Esophagus squamous epithelium (tissue), 4 donors: Measurements from ENCODE around the gene C2orf80.
"Not testable (repeated sequence)": the region's sequence is repeated elsewhere in the genome, so short reads cannot be mapped to it uniquely, and the experiment has no call there.

Experiments used
- POLR2A ChIP-seq, 4 donors: fragments of 450-650 bp; IDR thresholded peaks; one replicate each; pipeline ENCODE4 v1.6.1; 2017; ENCODE audit warnings: antibody characterized with exemption in 4 of 4, mild to moderate bottlenecking in 4 of 4, moderate library complexity in 3 of 4
- TF ChIP-seq, protein P1 (sequence below), 6 experiments: fragments of 450-650 bp in 4 of 6; fragments of 200-600 bp in 2 of 6; sonication (generic) in 2 of 6; IDR thresholded peaks; one replicate each; pipeline ENCODE4 v1.5.1; 2016 to 2019; ENCODE audit warnings: antibody characterized with exemption in 6 of 6, mild to moderate bottlenecking in 4 of 6, moderate library complexity in 4 of 6

GRCh38 chr2:208124013-208124715, 65.7 kb downstream of the C2orf80 start, which contains the start of gene CRYGD:
- TF ChIP-seq, protein P1, sequence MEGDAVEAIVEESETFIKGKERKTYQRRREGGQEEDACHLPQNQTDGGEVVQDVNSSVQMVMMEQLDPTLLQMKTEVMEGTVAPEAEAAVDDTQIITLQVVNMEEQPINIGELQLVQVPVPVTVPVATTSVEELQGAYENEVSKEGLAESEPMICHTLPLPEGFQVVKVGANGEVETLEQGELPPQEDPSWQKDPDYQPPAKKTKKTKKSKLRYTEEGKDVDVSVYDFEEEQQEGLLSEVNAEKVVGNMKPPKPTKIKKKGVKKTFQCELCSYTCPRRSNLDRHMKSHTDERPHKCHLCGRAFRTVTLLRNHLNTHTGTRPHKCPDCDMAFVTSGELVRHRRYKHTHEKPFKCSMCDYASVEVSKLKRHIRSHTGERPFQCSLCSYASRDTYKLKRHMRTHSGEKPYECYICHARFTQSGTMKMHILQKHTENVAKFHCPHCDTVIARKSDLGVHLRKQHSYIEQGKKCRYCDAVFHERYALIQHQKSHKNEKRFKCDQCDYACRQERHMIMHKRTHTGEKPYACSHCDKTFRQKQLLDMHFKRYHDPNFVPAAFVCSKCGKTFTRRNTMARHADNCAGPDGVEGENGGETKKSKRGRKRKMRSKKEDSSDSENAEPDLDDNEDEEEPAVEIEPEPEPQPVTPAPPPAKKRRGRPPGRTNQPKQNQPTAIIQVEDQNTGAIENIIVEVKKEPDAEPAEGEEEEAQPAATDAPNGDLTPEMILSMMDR (IDR thresholded peaks at IDR 0.05), result not testable (repeated sequence)
- not testable (repeated sequence) for TF ChIP-seq POLR2A (IDR thresholded peaks at IDR 0.05)
